Upper lobe of left lung (tissue), 6 donors: ENCODE results near the gene TXNDC15. TPM values are rescaled to one million over a fixed set of nuclear protein-coding genes. Genes with fewer than 3 reads are reported as not detected.

ENCODE experiments used
- ATAC-seq, 2 donors: fragments of 200-7000 bp; cut with Tn5 transposase; one replicate each; pipeline ENCODE4 v1.9.1; 2022; ENCODE audit warnings: mild to moderate bottlenecking in 2 of 2, moderate library complexity in 2 of 2; ENCODE audit not compliant: low FRiP score in 2 of 2
- DNase-seq, 2 donors: peaks; one replicate each; pipeline ENCODE4 v3.0.0-alpha.2; 2019 to 2020
- H3K27ac ChIP-seq, 4 donors: fragments of 200-600 bp; sonication (generic); one replicate each; pipeline ENCODE4 v1.5.1; 2016 to 2019
- H3K27me3 ChIP-seq, 4 donors: fragments of 200-600 bp; sonication (generic); one replicate each; pipeline ENCODE4 v1.5.1; 2017 to 2019
- H3K36me3 ChIP-seq, 4 donors: fragments of 200-600 bp; sonication (generic); one replicate each; pipeline ENCODE4 v1.5.1; 2016 to 2019
- H3K4me1 ChIP-seq, 4 donors: fragments of 200-600 bp; sonication (generic); one replicate each; pipeline ENCODE4 v1.5.1; 2018 to 2019
- H3K4me3 ChIP-seq, 4 donors: fragments of 200-600 bp; sonication (generic); one replicate each; pipeline ENCODE4 v1.5.1; 2017 to 2019; ENCODE audit warnings: mild to moderate bottlenecking in 2 of 4, moderate library complexity in 1 of 4
- H3K9me3 ChIP-seq, 4 donors: fragments of 200-600 bp; sonication (generic); one replicate each; pipeline ENCODE4 v1.5.1; 2018 to 2019
- EP300 ChIP-seq, 4 donors: sonication (generic); formaldehyde crosslinking; IDR thresholded peaks; one replicate each; pipeline ENCODE4 v1.5.1; 2017; ENCODE audit warnings: antibody characterized with exemption in 4 of 4, control low read depth in 2 of 4
- POLR2A ChIP-seq, 4 donors: fragments of 450-650 bp; IDR thresholded peaks; one replicate each; pipeline ENCODE4 v1.5.1; 2016 to 2017; ENCODE audit warnings: antibody characterized with exemption in 4 of 4, mild to moderate bottlenecking in 2 of 4
- POLR2AphosphoS5 ChIP-seq, 2 donors: sonication (generic); formaldehyde crosslinking; IDR thresholded peaks; one replicate each; pipeline ENCODE4 v1.5.1; 2017; ENCODE audit warnings: antibody characterized with exemption in 2 of 2
- WGBS, 2 donors: methylation state at CpG; one replicate each; pipeline ENCODE4 v1.1.5; 2017 to 2018; 5-methylcytosine and 5-hydroxymethylcytosine counted together
- total RNA-seq, 6 donors: library from RNA; depleted of rRNA in 4 of 6; stranded (reverse); fragments of >200 nt in 4 of 6; gene quantifications; one replicate each; pipeline versions ENCODE4 v1.1.0 to v1.2.1, GENCODE V29; 2016 to 2021
- TF ChIP-seq, protein P1 (sequence below), 6 experiments: fragments of 450-650 bp in 4 of 6; fragments of 200-600 bp in 2 of 6; sonication (generic) in 2 of 6; IDR thresholded peaks; one replicate each; pipeline ENCODE4 v1.5.1; 2016 to 2019; ENCODE audit warnings: antibody characterized with exemption in 6 of 6
- donor health status: DM: no; HTN: no; CAD: no; lungs with moderate emphysema.
- donor health status: DM: no; HTN: yes; CAD: no; lungs with severe emphysema.

Gene TXNDC15
- total RNA-seq, 6 donors from 2014 or later = 49.6 to 78.4 (median 67.2) TPM

DNA sequence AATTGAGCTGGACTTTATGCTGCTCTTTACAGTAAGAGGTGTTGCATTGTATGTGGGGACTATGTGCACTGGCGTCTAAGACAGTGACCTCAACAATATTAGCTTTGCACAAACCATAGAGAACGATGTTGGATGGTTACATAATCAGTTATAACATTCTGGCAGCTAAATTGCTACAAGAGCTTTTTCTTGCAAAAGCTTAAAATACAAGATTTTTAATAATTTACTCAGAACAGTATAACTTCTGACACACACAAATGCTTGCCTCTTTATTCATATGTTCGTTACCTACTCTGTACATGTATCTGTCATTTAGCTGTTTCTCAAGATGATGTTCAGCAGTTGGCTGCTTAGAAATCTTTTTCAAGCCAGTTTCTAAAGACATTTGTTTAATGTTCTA is 16.8 kb upstream of the TXNDC15 start:
- no peak for DNase-seq
- no peaks in the 10 kb centered on the region for H3K9me3 ChIP-seq
- no peaks in the 10 kb centered on the region for H3K27me3 ChIP-seq
- WGBS, 2 donors = 61 to 62% methylated on average over 3 of the region's 3 CpGs
- TF ChIP-seq POLR2A (IDR thresholded peaks at IDR 0.05) (no peak), EP300 (IDR thresholded peaks at IDR 0.05) (no peak), POLR2AphosphoS5 (IDR thresholded peaks at IDR 0.05) (no peak)
- TF ChIP-seq, protein P1, sequence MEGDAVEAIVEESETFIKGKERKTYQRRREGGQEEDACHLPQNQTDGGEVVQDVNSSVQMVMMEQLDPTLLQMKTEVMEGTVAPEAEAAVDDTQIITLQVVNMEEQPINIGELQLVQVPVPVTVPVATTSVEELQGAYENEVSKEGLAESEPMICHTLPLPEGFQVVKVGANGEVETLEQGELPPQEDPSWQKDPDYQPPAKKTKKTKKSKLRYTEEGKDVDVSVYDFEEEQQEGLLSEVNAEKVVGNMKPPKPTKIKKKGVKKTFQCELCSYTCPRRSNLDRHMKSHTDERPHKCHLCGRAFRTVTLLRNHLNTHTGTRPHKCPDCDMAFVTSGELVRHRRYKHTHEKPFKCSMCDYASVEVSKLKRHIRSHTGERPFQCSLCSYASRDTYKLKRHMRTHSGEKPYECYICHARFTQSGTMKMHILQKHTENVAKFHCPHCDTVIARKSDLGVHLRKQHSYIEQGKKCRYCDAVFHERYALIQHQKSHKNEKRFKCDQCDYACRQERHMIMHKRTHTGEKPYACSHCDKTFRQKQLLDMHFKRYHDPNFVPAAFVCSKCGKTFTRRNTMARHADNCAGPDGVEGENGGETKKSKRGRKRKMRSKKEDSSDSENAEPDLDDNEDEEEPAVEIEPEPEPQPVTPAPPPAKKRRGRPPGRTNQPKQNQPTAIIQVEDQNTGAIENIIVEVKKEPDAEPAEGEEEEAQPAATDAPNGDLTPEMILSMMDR (IDR thresholded peaks at IDR 0.05) = no peak
- H3K27ac ChIP-seq = no peak overlapping the region
- no peak overlapping the region for H3K4me3 ChIP-seq
- peaks cover 0 to 6% (median 2%) of the 10 kb centered on the region in 4 donors for H3K4me1 ChIP-seq
- peaks cover 16 to 80% (median 43%) of the 10 kb centered on the region in 4 donors for H3K36me3 ChIP-seq
- ATAC-seq = no peak

- WGBS, 2 donors = 86 to 93% methylated on average over 2 of the region's 2 CpGs
- Histone ChIP-seq H3K4me1 (no peaks in the 10 kb centered on the region), H3K9me3 (no peaks in the 10 kb centered on the region), H3K36me3 (peaks cover 0 to 19% (median 15%) of the 10 kb centered on the region in 4 donors), H3K27ac (no peak overlapping the region), H3K27me3 (no peaks in the 10 kb centered on the region), H3K4me3 (no peak overlapping the region)
- no peak for TF ChIP-seq POLR2AphosphoS5 (IDR thresholded peaks at IDR 0.05)
- TF ChIP-seq, protein P1 (IDR thresholded peaks at IDR 0.05) = no peak
- no peak for TF ChIP-seq POLR2A (IDR thresholded peaks at IDR 0.05)
- ATAC-seq (no peak), DNase-seq (no peak)
Observed at GRCh38 chr5:134864707-134865106, 9.5 kb upstream of the TXNDC15 start.

- DNase-seq (no peak), ATAC-seq (no peak)
- WGBS, 2 donors = 88 to 93% methylated on average over 6 of the region's 6 CpGs
- TF ChIP-seq EP300 (IDR thresholded peaks at IDR 0.05) = no peak
- no peak for TF ChIP-seq POLR2AphosphoS5 (IDR thresholded peaks at IDR 0.05)
- no peak for TF ChIP-seq POLR2A (IDR thresholded peaks at IDR 0.05)
- TF ChIP-seq, protein P1 (IDR thresholded peaks at IDR 0.05) = no peak
- Histone ChIP-seq H3K9me3 (no peaks in the 10 kb centered on the region), H3K36me3 (no peaks in the 10 kb centered on the region), H3K27me3 (no peaks in the 10 kb centered on the region), H3K27ac (peak overlapping the region; percentile 93 to 97 (median 96)), H3K4me1 (peaks cover 9 to 27% (median 24%) of the 10 kb centered on the region in 4 donors), H3K4me3 (peak overlapping the region in 3 of 4 donors; percentile 86 to 93 (median 87))
Observed at GRCh38 chr5:134873494-134873893, 677 bp upstream of the TXNDC15 start.

GRCh38 chr5:134874831-134875655 is 872 bp downstream of the TXNDC15 start:
- ATAC-seq (peak; percentile 54 to 92), DNase-seq (peak in 1 of 2 donors; percentile 58)
- Histone ChIP-seq H3K4me1 (peaks cover 9 to 36% (median 27%) of the 10 kb centered on the region in 4 donors), H3K4me3 (peak overlapping the region; percentile 86 to 93 (median 88)), H3K36me3 (no peaks in the 10 kb centered on the region), H3K27ac (peak overlapping the region; percentile 93 to 97 (median 96)), H3K9me3 (no peaks in the 10 kb centered on the region), H3K27me3 (no peaks in the 10 kb centered on the region)
- WGBS, 2 donors = 12 to 14% methylated on average over 20 of the region's 20 CpGs
- TF ChIP-seq, protein P1 (IDR thresholded peaks at IDR 0.05) = no peak
- TF ChIP-seq POLR2AphosphoS5 (IDR thresholded peaks at IDR 0.05) = peak in 1 of 2 donors; percentile 16
